ENCODE data around the gene ERVH48-1. TPM values are rescaled to one million over a fixed set of nuclear protein-coding genes. Genes with fewer than 3 reads are reported as not detected.
A peak's percentile ranks its signal among the peaks of the same experiment; 100 is the strongest.

The ERVH48-1 gene
- total RNA-seq, 3 donors from 2014 or later, result not detected

GRCh38 chr21:42903817-42904216 lies 21.6 kb downstream of the ERVH48-1 start:
- ATAC-seq (no peak), DNase-seq (no peak)
- H3K4me1 ChIP-seq (ENCODE audit: low read depth), result no peaks in the 10 kb centered on the region
- H3K4me3 ChIP-seq, result no peak overlapping the region
- no peaks in the 10 kb centered on the region for H3K9me3 ChIP-seq
- intact Hi-C loops (cut with DNase I, micrococcal nuclease), result no loop called here
- peaks cover 15% of the 10 kb centered on the region for H3K36me3 ChIP-seq (ENCODE audit: low read depth)
- TF ChIP-seq CTCF (IDR thresholded peaks at IDR 0.05), result no peak

- DNase-seq (no peak), ATAC-seq (no peak)
- Histone ChIP-seq H3K4me1 (ENCODE audit: low read depth) (no peaks in the 10 kb centered on the region), H3K36me3 (ENCODE audit: low read depth) (peaks cover 15% of the 10 kb centered on the region), H3K4me3 (no peak overlapping the region), H3K9me3 (no peaks in the 10 kb centered on the region)
- intact Hi-C loops (cut with DNase I, micrococcal nuclease), result no loop called here
- TF ChIP-seq CTCF (IDR thresholded peaks at IDR 0.05), result no peak
These were observed 25.0 kb downstream of the ERVH48-1 start for GRCh38 chr21:42900446-42900845.

GRCh38 chr21:42892931-42893755 lies 32.3 kb downstream of the ERVH48-1 start, which contains the start of gene NDUFV3:
Gene NDUFV3, plus strand, starts transcription at chr21:42893309. Its CDS starts 25 bp downstream, at chr21:42893334.
- peak; percentile 25 for TF ChIP-seq CTCF (IDR thresholded peaks at IDR 0.05)
- intact Hi-C loops (cut with DNase I, micrococcal nuclease), result no loop called here

GRCh38 chr21:42892582-42892930 lies 32.9 kb downstream of the ERVH48-1 start:
- intact Hi-C loops (cut with DNase I, micrococcal nuclease), result no loop called here
- H3K4me1 ChIP-seq (ENCODE audit: low read depth), result no peaks in the 10 kb centered on the region
- no peak for DNase-seq
- H3K9me3 ChIP-seq, result no peaks in the 10 kb centered on the region
- TF ChIP-seq CTCF (IDR thresholded peaks at IDR 0.05), result no peak
- peak overlapping the region; percentile 76 for H3K4me3 ChIP-seq
- peak; percentile 32 for ATAC-seq
- no peaks in the 10 kb centered on the region for H3K36me3 ChIP-seq (ENCODE audit: low read depth)

More at GRCh38 chr21:42892931-42893755, 32.3 kb downstream of the ERVH48-1 start, which contains the start of gene NDUFV3:
- Histone ChIP-seq H3K4me3 (peak within 1 kb of the TSS; percentile 76), H3K9me3 (no peaks in the 10 kb centered on the region), H3K4me1 (ENCODE audit: low read depth) (no peaks in the 10 kb centered on the region), H3K36me3 (ENCODE audit: low read depth) (no peaks in the 10 kb centered on the region)
- ATAC-seq (peak; percentile 97), DNase-seq (peak; percentile 100)

- DNase-seq (no peak), ATAC-seq (no peak)
- no peak for TF ChIP-seq CTCF (IDR thresholded peaks at IDR 0.05)
- Histone ChIP-seq H3K36me3 (ENCODE audit: low read depth) (no peaks in the 10 kb centered on the region), H3K4me3 (no peak overlapping the region), H3K9me3 (no peaks in the 10 kb centered on the region), H3K4me1 (ENCODE audit: low read depth) (no peaks in the 10 kb centered on the region)
- intact Hi-C loops (cut with DNase I, micrococcal nuclease), result no loop called here
These were observed 38.1 kb downstream of the ERVH48-1 start for GRCh38 chr21:42887326-42887725.

Data from mucosa of descending colon (tissue), 3 donors.